Cardiac fibroblast (primary cell): Measurements from ENCODE around the gene BNIPL.

Source experiments
- DNase-seq, 2 donors: peaks; one replicate each; pipeline versions ENCODE4 v3.0.0 to v3.0.0-alpha.2; 2010; ENCODE audit warnings: low read depth in 2 of 2
- H3K4me3 ChIP-seq, 2 donors: replicated peaks in 1 of 2; 1 replicate in 1 of 2; 2 replicates in 1 of 2; pipeline ENCODE4 v1.5.1; 2011; ENCODE audit warnings: low read depth in 2 of 2, low read length in 2 of 2, mild to moderate bottlenecking in 2 of 2, moderate library complexity in 1 of 2
- CTCF ChIP-seq: IDR thresholded peaks from one replicate; pipeline ENCODE4 v1.5.1; 2011; ENCODE audit warnings: low read depth, mild to moderate bottlenecking, low read length, inconsistent platforms

Gene BNIPL

GRCh38 chr1:150997949-150998348 is 38.4 kb upstream of the BNIPL start:
- DNase-seq, result no peak
- no peak for TF ChIP-seq CTCF
- H3K4me3 ChIP-seq, result no peak overlapping the region

GRCh38 chr1:150999051-150999674 is 37.2 kb upstream of the BNIPL start:
- no peak for TF ChIP-seq CTCF
- peak; percentile 65 to 85 for DNase-seq
- H3K4me3 ChIP-seq, result no peak overlapping the region

GRCh38 chr1:150999926-151000325 is 36.5 kb upstream of the BNIPL start:
- no peak overlapping the region for H3K4me3 ChIP-seq
- DNase-seq, result no peak
- no peak for TF ChIP-seq CTCF

GRCh38 chr1:151000408-151000807 is 36.0 kb upstream of the BNIPL start:
- no peak for TF ChIP-seq CTCF
- no peak for DNase-seq
- H3K4me3 ChIP-seq, result no peak overlapping the region

- no peak overlapping the region for H3K4me3 ChIP-seq
- peak in 1 of 2 donors; percentile 41 for DNase-seq
- no peak for TF ChIP-seq CTCF
Measured at GRCh38 chr1:151001602-151002001, 34.8 kb upstream of the BNIPL start.

GRCh38 chr1:151002051-151002450 is 34.3 kb upstream of the BNIPL start:
- no peak overlapping the region for H3K4me3 ChIP-seq
- TF ChIP-seq CTCF, result no peak
- DNase-seq, result no peak

GRCh38 chr1:151002611-151003010 is 33.8 kb upstream of the BNIPL start:
- no peak for TF ChIP-seq CTCF
- H3K4me3 ChIP-seq, result no peak overlapping the region
- no peak for DNase-seq
